Uterus (tissue), 4 donors: ENCODE results near the gene PLXNA4. TPM values are rescaled to one million over a fixed set of nuclear protein-coding genes. Genes with fewer than 3 reads are reported as not detected.

Experiments
- DNase-seq, 2 donors: peaks; one replicate each; pipeline ENCODE4 v3.0.0-alpha.2; 2019 to 2020
- H3K27ac ChIP-seq, 2 donors: fragments of 200-600 bp; sonication (generic); 1 replicate in 1 of 2; 2 replicates in 1 of 2; pipeline ENCODE4 v1.5.1; 2016 to 2018
- H3K27me3 ChIP-seq, 2 donors: fragments of 200-600 bp; sonication (generic); one replicate each; pipeline ENCODE4 v1.5.1; 2018 to 2019; ENCODE audit warnings: control low read depth in 1 of 2
- H3K36me3 ChIP-seq, 2 donors: fragments of 200-600 bp; sonication (generic); one replicate each; pipeline ENCODE4 v1.5.1; 2019; ENCODE audit warnings: control low read depth in 1 of 2
- H3K4me1 ChIP-seq, 2 donors: fragments of 200-600 bp; sonication (generic); one replicate each; pipeline ENCODE4 v1.5.1; 2018 to 2019; ENCODE audit warnings: control low read depth in 1 of 2
- H3K4me3 ChIP-seq, 2 donors: fragments of 200-600 bp; sonication (generic); 1 replicate in 1 of 2; 2 replicates in 1 of 2; pipeline ENCODE4 v1.5.1; 2018 to 2019; ENCODE audit warnings: mild to moderate bottlenecking in 1 of 2
- H3K9me3 ChIP-seq, 2 donors: fragments of 200-600 bp; sonication (generic); one replicate each; pipeline ENCODE4 v1.5.1; 2019; ENCODE audit warnings: control low read depth in 1 of 2
- CTCF ChIP-seq, 4 experiments: fragments of 200-600 bp in 2 of 4; fragments of 450-650 bp in 2 of 4; sonication (generic) in 2 of 4; IDR thresholded peaks; one replicate each; pipeline ENCODE4 v1.5.1; 2016 to 2019; ENCODE audit warnings: antibody characterized with exemption in 4 of 4, mild to moderate bottlenecking in 2 of 4, moderate library complexity in 1 of 4
- POLR2A ChIP-seq, 2 donors: fragments of 450-650 bp; IDR thresholded peaks; one replicate each; pipeline ENCODE4 v1.6.1; 2016; ENCODE audit warnings: antibody characterized with exemption in 2 of 2, mild to moderate bottlenecking in 1 of 2, moderate library complexity in 1 of 2
- intact Hi-C: fragments of 100-400 bp; cut with DNase I; formaldehyde crosslinking; loops from one replicate; pipeline ENCODE4 v1.15.1; 2023; ENCODE audit warnings: low total_unique reads
- total RNA-seq, 4 donors: library from RNA; depleted of rRNA in 3 of 4; stranded (reverse); fragments of >200 nt in 3 of 4; gene quantifications; one replicate each; pipeline versions ENCODE4 v1.1.0 to v1.2.4, GENCODE V29; 2014 to 2023
- donor health status: DM: yes; HTN: yes; CAD: no.

PLXNA4 gene
- total RNA-seq, 4 donors from 2014 or later: 4.1 to 16.5 (median 7.7) TPM

GRCh38 chr7:132402096-132402495 is 174.2 kb downstream of the PLXNA4 start:
- Histone ChIP-seq H3K27me3 (no peaks in the 10 kb centered on the region), H3K27ac (peak overlapping the region in 1 of 2 donors; percentile 65), H3K9me3 (no peaks in the 10 kb centered on the region), H3K36me3 (no peaks in the 10 kb centered on the region), H3K4me1 (no peaks in the 10 kb centered on the region), H3K4me3 (no peak overlapping the region)
- no peak for TF ChIP-seq CTCF (IDR thresholded peaks at IDR 0.05)
- TF ChIP-seq POLR2A (IDR thresholded peaks at IDR 0.05): no peak
- intact Hi-C loops: no loop called here
- DNase-seq: no peak

- peak in 1 of 2 donors; percentile 31 for DNase-seq
- intact Hi-C loops: no loop called here
- H3K27ac ChIP-seq: peak overlapping the region; percentile 20 to 60
Measured at GRCh38 chr7:132400561-132401142, 175.6 kb downstream of the PLXNA4 start.

GRCh38 chr7:132399367-132399766 is 176.9 kb downstream of the PLXNA4 start:
- no peaks in the 10 kb centered on the region for H3K27me3 ChIP-seq
- no peaks in the 10 kb centered on the region for H3K4me1 ChIP-seq
- no peaks in the 10 kb centered on the region for H3K36me3 ChIP-seq
- no peaks in the 10 kb centered on the region for H3K9me3 ChIP-seq
- DNase-seq: no peak
- intact Hi-C loops: no loop called here
- no peak overlapping the region for H3K27ac ChIP-seq
- TF ChIP-seq CTCF (IDR thresholded peaks at IDR 0.05) (no peak), POLR2A (IDR thresholded peaks at IDR 0.05) (no peak)
- H3K4me3 ChIP-seq: no peak overlapping the region

More at GRCh38 chr7:132400561-132401142, 175.6 kb downstream of the PLXNA4 start:
- no peak overlapping the region for H3K4me3 ChIP-seq
- no peaks in the 10 kb centered on the region for H3K36me3 ChIP-seq
- no peaks in the 10 kb centered on the region for H3K9me3 ChIP-seq
- TF ChIP-seq POLR2A (IDR thresholded peaks at IDR 0.05): no peak
- TF ChIP-seq CTCF (IDR thresholded peaks at IDR 0.05): no peak
- no peaks in the 10 kb centered on the region for H3K4me1 ChIP-seq
- no peaks in the 10 kb centered on the region for H3K27me3 ChIP-seq

GRCh38 chr7:132398253-132398925 is 177.9 kb downstream of the PLXNA4 start:
- Histone ChIP-seq H3K27ac (no peak overlapping the region), H3K9me3 (no peaks in the 10 kb centered on the region), H3K4me3 (no peak overlapping the region), H3K27me3 (no peaks in the 10 kb centered on the region), H3K36me3 (no peaks in the 10 kb centered on the region), H3K4me1 (peaks cover 0 to 5% of the 10 kb centered on the region in 2 donors)
- DNase-seq: no peak
- intact Hi-C loops: no loop called here
- TF ChIP-seq POLR2A (IDR thresholded peaks at IDR 0.05): no peak
- TF ChIP-seq CTCF (IDR thresholded peaks at IDR 0.05): no peak

GRCh38 chr7:132397070-132397469 is 179.2 kb downstream of the PLXNA4 start:
- H3K4me1 ChIP-seq: peaks cover 0 to 5% of the 10 kb centered on the region in 2 donors

More at GRCh38 chr7:132397070-132397469, 179.2 kb downstream of the PLXNA4 start:
- Histone ChIP-seq H3K9me3 (no peaks in the 10 kb centered on the region), H3K36me3 (no peaks in the 10 kb centered on the region), H3K27ac (no peak overlapping the region), H3K4me3 (no peak overlapping the region), H3K27me3 (no peaks in the 10 kb centered on the region)
- intact Hi-C loops: no loop called here
- TF ChIP-seq POLR2A (IDR thresholded peaks at IDR 0.05) (no peak), CTCF (IDR thresholded peaks at IDR 0.05) (no peak)
- DNase-seq: no peak
